Measurements from ENCODE around the gene SLC6A11. TPM values are rescaled to one million over a fixed set of nuclear protein-coding genes. Genes with fewer than 3 reads are reported as not detected.

SLC6A11 gene
- total and polyA plus RNA-seq, 9 of the 15 experiments (the other 6 are each of a cell fraction or from before 2014, with no cell fraction given) = 0.04 TPM; not detected in 8

DNA sequence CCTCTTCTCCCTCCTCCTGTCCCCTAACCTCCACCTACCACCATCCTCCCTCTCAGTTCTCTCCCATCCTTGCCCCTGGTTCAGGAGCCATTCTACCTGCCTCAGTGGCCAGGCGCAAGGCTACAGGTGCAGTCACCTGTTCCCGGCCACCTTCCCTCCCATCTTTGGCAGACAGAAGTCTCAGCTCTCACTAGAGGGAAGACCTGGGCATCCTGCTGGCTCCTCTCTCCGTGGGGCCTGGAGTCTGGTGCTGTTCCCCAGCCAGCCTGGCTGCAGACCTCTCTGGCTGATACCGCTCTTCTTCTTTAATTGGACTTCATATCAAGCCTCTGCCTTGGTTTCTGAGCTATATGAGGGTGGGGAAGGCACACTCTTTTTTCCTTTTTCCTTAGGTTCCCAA lies 123.5 kb downstream of the SLC6A11 start:
- no peaks in the 10 kb centered on the region for H3K36me3 ChIP-seq (ENCODE audit: control insufficient read depth, insufficient read depth, low read length)
- H4K20me1 ChIP-seq (replicated peaks; ENCODE audit: control insufficient read depth, insufficient read depth, low read length) = peaks cover 17% of the 10 kb centered on the region
- H3K9me3 ChIP-seq (replicated peaks; ENCODE audit: control insufficient read depth, insufficient read depth, low read depth, low read length) = peaks cover 4% of the 10 kb centered on the region
- no TSS peak for BruUV-seq (replicated peaks)
- no peaks in the 10 kb centered on the region for H3K4me1 ChIP-seq (replicated peaks in 1 of 2; ENCODE audit: control insufficient read depth in 2 of 2, insufficient read depth in 2 of 2, low read length in 2 of 2)
- no peak overlapping the region for H3K4me3 ChIP-seq
- DNase-seq (ENCODE audit: extremely low read depth in 1 of 4, low spot score in 3 of 4) = no peak
- intact Hi-C loops (cut with micrococcal nuclease) = no loop called here
- in situ Hi-C loops (cut with MboI) = no loop called here
- ChIA-PET CTCF (ENCODE audit: low intra/inter-chr PET ratio) (no interaction called here), POLR2A (interaction anchor here (0.5 kb wide), 1 partner anchor 599 kb away, joined by 3 read pairs; no protein-coding TSS in a partner anchor)
- H3K79me2 ChIP-seq (ENCODE audit: control insufficient read depth, insufficient read depth, low read length) = no peaks in the 10 kb centered on the region
- H3K4me2 ChIP-seq (ENCODE audit: insufficient read depth, low read length) = no peak overlapping the region
- 7% methylated on average over 4 of the region's 4 CpGs for WGBS (ENCODE audit: insufficient coverage, low coverage, missing lambda C conversion rate)
- no peak for FAIRE-seq
- H3K9ac ChIP-seq (ENCODE audit: insufficient read depth in 1 of 2, low read depth in 2 of 2, low read length in 2 of 2) = no peak overlapping the region
- peaks cover 0 to 20% of the 10 kb centered on the region in 2 experiments; a peak in 2 of 5 replicates for H3K27me3 ChIP-seq (ENCODE audit: control insufficient read depth in 2 of 2, insufficient read depth in 2 of 2, low read length in 2 of 2)
- H3K27ac ChIP-seq (ENCODE audit: extremely low read depth, low read depth, low read length) = no peak overlapping the region
- no peaks in the 10 kb centered on the region for H3K9me1 ChIP-seq (ENCODE audit: control insufficient read depth, insufficient read depth, low read length)
- no peak for ATAC-seq
- no peak overlapping the region for H2AFZ ChIP-seq (ENCODE audit: low read depth, low read length)
- TF ChIP-seq, protein P1, sequence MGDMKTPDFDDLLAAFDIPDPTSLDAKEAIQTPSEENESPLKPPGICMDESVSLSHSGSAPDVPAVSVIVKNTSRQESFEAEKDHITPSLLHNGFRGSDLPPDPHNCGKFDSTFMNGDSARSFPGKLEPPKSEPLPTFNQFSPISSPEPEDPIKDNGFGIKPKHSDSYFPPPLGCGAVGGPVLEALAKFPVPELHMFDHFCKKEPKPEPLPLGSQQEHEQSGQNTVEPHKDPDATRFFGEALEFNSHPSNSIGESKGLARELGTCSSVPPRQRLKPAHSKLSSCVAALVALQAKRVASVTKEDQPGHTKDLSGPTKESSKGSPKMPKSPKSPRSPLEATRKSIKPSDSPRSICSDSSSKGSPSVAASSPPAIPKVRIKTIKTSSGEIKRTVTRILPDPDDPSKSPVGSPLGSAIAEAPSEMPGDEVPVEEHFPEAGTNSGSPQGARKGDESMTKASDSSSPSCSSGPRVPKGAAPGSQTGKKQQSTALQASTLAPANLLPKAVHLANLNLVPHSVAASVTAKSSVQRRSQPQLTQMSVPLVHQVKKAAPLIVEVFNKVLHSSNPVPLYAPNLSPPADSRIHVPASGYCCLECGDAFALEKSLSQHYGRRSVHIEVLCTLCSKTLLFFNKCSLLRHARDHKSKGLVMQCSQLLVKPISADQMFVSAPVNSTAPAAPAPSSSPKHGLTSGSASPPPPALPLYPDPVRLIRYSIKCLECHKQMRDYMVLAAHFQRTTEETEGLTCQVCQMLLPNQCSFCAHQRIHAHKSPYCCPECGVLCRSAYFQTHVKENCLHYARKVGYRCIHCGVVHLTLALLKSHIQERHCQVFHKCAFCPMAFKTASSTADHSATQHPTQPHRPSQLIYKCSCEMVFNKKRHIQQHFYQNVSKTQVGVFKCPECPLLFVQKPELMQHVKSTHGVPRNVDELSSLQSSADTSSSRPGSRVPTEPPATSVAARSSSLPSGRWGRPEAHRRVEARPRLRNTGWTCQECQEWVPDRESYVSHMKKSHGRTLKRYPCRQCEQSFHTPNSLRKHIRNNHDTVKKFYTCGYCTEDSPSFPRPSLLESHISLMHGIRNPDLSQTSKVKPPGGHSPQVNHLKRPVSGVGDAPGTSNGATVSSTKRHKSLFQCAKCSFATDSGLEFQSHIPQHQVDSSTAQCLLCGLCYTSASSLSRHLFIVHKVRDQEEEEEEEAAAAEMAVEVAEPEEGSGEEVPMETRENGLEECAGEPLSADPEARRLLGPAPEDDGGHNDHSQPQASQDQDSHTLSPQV (IDR thresholded peaks at IDR 0.05) = no peak
- TF ChIP-seq ZC3H11A (IDR thresholded peaks at IDR 0.05; ENCODE audit: low read depth, low read length) = no peak
- no peak for TF ChIP-seq CAMTA2 (CRISPR knock-in tag; conservative IDR thresholded peaks at IDR 0.05)
- TF ChIP-seq, protein P2, sequence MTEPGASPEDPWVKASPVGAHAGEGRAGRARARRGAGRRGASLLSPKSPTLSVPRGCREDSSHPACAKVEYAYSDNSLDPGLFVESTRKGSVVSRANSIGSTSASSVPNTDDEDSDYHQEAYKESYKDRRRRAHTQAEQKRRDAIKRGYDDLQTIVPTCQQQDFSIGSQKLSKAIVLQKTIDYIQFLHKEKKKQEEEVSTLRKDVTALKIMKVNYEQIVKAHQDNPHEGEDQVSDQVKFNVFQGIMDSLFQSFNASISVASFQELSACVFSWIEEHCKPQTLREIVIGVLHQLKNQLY (CRISPR knock-in tag; conservative IDR thresholded peaks at IDR 0.05) = no peak
- no peak for TF ChIP-seq SMAD1 (IDR thresholded peaks at IDR 0.05; ENCODE audit: low read depth, low read length, partially characterized antibody)
- TF ChIP-seq FOXK2 (conservative IDR thresholded peaks at IDR 0.05 in 1 of 2, IDR thresholded peaks at IDR 0.05 in 1 of 2; ENCODE audit: low read depth in 2 of 2) = no peak
- TF ChIP-seq BDP1 (IDR thresholded peaks at IDR 0.05; ENCODE audit: insufficient read depth, insufficient read length) = no peak
- no peak for TF ChIP-seq KDM5B (IDR thresholded peaks at IDR 0.05; ENCODE audit: insufficient replicate concordance, low read depth, low read length)
- TF ChIP-seq GABPB1 (CRISPR knock-in tag; IDR thresholded peaks at IDR 0.05) = no peak
- TF ChIP-seq, protein P3, sequence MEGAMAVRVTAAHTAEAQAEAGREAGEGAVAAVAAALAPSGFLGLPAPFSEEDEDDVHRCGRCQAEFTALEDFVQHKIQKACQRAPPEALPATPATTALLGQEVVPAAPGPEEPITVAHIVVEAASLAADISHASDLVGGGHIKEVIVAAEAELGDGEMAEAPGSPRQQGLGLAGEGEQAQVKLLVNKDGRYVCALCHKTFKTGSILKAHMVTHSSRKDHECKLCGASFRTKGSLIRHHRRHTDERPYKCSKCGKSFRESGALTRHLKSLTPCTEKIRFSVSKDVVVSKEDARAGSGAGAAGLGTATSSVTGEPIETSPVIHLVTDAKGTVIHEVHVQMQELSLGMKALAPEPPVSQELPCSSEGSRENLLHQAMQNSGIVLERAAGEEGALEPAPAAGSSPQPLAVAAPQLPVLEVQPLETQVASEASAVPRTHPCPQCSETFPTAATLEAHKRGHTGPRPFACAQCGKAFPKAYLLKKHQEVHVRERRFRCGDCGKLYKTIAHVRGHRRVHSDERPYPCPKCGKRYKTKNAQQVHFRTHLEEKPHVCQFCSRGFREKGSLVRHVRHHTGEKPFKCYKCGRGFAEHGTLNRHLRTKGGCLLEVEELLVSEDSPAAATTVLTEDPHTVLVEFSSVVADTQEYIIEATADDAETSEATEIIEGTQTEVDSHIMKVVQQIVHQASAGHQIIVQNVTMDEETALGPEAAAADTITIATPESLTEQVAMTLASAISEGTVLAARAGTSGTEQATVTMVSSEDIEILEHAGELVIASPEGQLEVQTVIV (CRISPR knock-in tag; IDR thresholded peaks at IDR 0.05; ENCODE audit: borderline replicate concordance) = no peak
- no peak for TF ChIP-seq ZBED1 (IDR thresholded peaks at IDR 0.05)
- TF ChIP-seq, protein P4, sequence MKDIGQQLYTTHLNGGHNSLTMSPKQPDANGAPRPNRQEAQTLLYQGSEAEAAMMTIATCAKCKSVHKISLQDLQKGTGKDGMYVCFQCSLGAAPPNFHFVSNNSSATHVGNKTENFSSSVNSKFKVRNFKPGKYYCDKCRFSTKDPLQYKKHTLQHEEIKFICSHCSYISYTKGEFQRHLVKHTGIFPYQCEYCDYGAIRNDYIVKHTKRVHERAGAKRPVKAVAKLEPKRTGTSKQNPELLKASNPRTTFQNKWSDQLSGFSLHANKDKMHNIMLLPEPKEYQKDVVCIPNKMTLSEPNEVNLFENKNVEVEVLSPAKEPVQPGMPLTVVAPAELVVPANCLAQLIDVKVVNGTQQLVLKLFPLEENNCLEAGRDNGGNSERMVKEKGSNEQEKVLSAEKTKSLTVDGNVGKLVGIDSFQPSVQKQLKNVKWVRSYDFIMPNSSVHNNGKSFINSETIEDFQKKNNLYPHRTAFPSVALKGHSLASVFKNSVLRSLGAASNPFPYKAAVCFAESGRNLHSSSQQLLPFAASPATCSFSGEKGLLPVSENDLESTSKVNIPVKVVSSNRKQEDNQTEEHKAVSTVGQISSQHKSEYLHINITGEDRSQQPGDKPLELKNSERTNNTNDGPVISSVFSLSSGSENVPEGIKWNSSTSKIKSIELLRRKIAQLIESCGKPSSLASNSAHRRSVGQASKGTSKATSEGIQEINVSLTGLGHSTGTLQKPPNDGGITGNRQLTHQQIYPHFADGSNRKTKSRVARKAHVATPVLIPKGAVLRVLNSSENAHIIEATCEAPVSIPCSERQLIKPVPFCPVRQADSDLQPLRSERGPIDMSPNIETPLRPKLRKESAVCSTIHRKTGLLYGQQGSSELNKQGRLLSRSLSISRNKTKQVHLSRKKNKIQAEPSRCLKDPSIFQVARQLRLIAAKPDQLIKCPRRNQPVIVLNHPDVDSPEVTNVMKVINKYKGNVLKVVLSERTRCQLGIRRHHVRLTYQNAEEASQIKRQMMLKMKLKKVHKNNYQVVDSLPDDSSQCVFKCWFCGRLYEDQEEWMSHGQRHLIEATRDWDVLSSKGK (CRISPR knock-in tag; IDR thresholded peaks at IDR 0.05) = no peak

Data from K562 (cell line).